Keratinocyte (primary cell): ENCODE data around the gene OCIAD1. TPM values are rescaled to one million over a fixed set of nuclear protein-coding genes. Genes with fewer than 3 reads are reported as not detected.

Experiments
- DNase-seq: peaks from one replicate; pipeline ENCODE4 v3.0.0-alpha.2; 2011; ENCODE audit warnings: low read depth, missing footprints, low spot score
- FAIRE-seq: peaks from 2 replicates; lab custom pipeline; 2011; peaks lifted over from hg19 to GRCh38; lab: Jason Lieb, UNC
- H2AFZ ChIP-seq: 2 replicates; pipeline ENCODE4 v1.6.0; 2012; ENCODE audit warnings: low read length, control low read depth, inconsistent platforms; ENCODE audit not compliant: control insufficient read depth
- H3K27ac ChIP-seq: 2 replicates; pipeline ENCODE4 v1.5.1; 2011; ENCODE audit warnings: low read length; ENCODE audit not compliant: control insufficient read depth, insufficient read depth
- H3K27me3 ChIP-seq: 3 replicates; pipeline ENCODE4 v1.6.0; 2011; ENCODE audit warnings: low read length; ENCODE audit not compliant: control insufficient read depth, insufficient read depth; ENCODE audit errors: extremely low read depth
- H3K36me3 ChIP-seq, 2 experiments: 2 replicates in 1 of 2; 3 replicates in 1 of 2; pipeline ENCODE4 v1.5.1; 2011; ENCODE audit warnings: low read length in 2 of 2, mild to moderate bottlenecking in 1 of 2; ENCODE audit not compliant: control insufficient read depth in 2 of 2, insufficient read depth in 2 of 2; ENCODE audit errors: extremely low read depth in 1 of 2
- H3K4me1 ChIP-seq: 3 replicates; pipeline ENCODE4 v1.5.1; 2011; ENCODE audit warnings: low read length; ENCODE audit not compliant: control insufficient read depth, insufficient read depth; ENCODE audit errors: extremely low read depth
- H3K4me2 ChIP-seq: 3 replicates; pipeline ENCODE4 v1.6.0; 2011; ENCODE audit warnings: low read depth, low read length; ENCODE audit not compliant: control insufficient read depth, insufficient read depth; ENCODE audit errors: extremely low read depth
- H3K4me3 ChIP-seq, 3 experiments: fragments of 200-600 bp in 1 of 3; sonication (generic) in 1 of 3; 2 replicates in 2 of 3; 3 replicates in 1 of 3; pipeline ENCODE4 v1.5.1; 2011 to 2016; ENCODE audit warnings: low read length in 3 of 3, mild to moderate bottlenecking in 3 of 3, control low read depth in 2 of 3, inconsistent platforms in 1 of 3, low read depth in 1 of 3, mixed read lengths in 1 of 3, mixed run types in 1 of 3, moderate library complexity in 1 of 3; ENCODE audit not compliant: control insufficient read depth in 2 of 3, insufficient read depth in 2 of 3; ENCODE audit errors: extremely low read depth in 1 of 3
- H3K79me2 ChIP-seq: 2 replicates; pipeline ENCODE4 v1.6.0; 2012; ENCODE audit warnings: low read length; ENCODE audit not compliant: control insufficient read depth, insufficient read depth
- H3K9ac ChIP-seq: 3 replicates; pipeline ENCODE4 v1.6.0; 2011; ENCODE audit warnings: low read length; ENCODE audit not compliant: control insufficient read depth, insufficient read depth; ENCODE audit errors: extremely low read depth
- H3K9me1 ChIP-seq: 3 replicates; pipeline ENCODE4 v1.6.0; 2011; ENCODE audit warnings: low read length; ENCODE audit not compliant: control insufficient read depth, insufficient read depth; ENCODE audit errors: extremely low read depth
- H3K9me3 ChIP-seq: 2 replicates; pipeline ENCODE4 v1.5.1; 2012; ENCODE audit warnings: low read depth, low read length; ENCODE audit not compliant: control insufficient read depth
- H4K20me1 ChIP-seq: 3 replicates; pipeline ENCODE4 v1.6.0; 2011; ENCODE audit warnings: low read length; ENCODE audit not compliant: control insufficient read depth, insufficient read depth; ENCODE audit errors: extremely low read depth
- CTCF ChIP-seq, 3 experiments: IDR thresholded peaks in 1 of 3; conservative IDR thresholded peaks in 1 of 3; optimal IDR thresholded peaks in 1 of 3; 2 replicates in 2 of 3; 3 replicates in 1 of 3; pipeline versions ENCODE3 to v1.5.1; 2011; ENCODE audit warnings: low read length in 3 of 3, mild to moderate bottlenecking in 3 of 3, moderate library complexity in 2 of 3, control low read depth in 1 of 3, inconsistent platforms in 1 of 3; ENCODE audit not compliant: insufficient read depth in 2 of 3; ENCODE audit errors: extremely low read depth in 1 of 3
- EZH2 ChIP-seq: IDR thresholded peaks from one replicate; pipeline ENCODE4 v1.6.1; 2012; ENCODE audit warnings: inconsistent platforms, mild to moderate bottlenecking, low read length, moderate library complexity
- dilution Hi-C: fragments of 300-500 bp; cut with MboI; formaldehyde crosslinking; loops from one replicate; pipeline ENCODE4 v1.7.0; 2020; ENCODE audit warnings: low sequenced_read_pairs; ENCODE audit not compliant: extremely low pct_ligation_motif_present
- polyA plus RNA-seq, 5 experiments: library from polyadenylated mRNA; depleted of rRNA in 3 of 5; stranded (reverse) in 3 of 5; stranded (forward) in 1 of 5; unstranded in 1 of 5; fragments of >200 nt; gene quantifications; 1 replicate in 1 of 5; 2 replicates in 3 of 5; 3 replicates in 1 of 5; pipeline versions ENCODE4 v1.2.1 to v1.2.3, GENCODE V29; 2011 to 2012; ENCODE audit warnings: missing spikeins in 2 of 5, low read depth in 1 of 5, low replicate concordance in 1 of 5

Gene OCIAD1
- polyA plus RNA-seq, 1 donor (not counting 4 experiments of a cell fraction or from before 2014, with no cell fraction given) = 199 TPM

- Histone ChIP-seq H3K27ac (no peak overlapping the region), H3K4me3 (no peak overlapping the region), H3K9me1 (peaks cover 6% of the 10 kb centered on the region), H3K9me3 (no peaks in the 10 kb centered on the region), H3K4me1 (peaks cover 63% of the 10 kb centered on the region), H3K9ac (no peak overlapping the region), H3K79me2 (peaks cover 30% of the 10 kb centered on the region), H2AFZ (no peak overlapping the region), H4K20me1 (no peaks in the 10 kb centered on the region), H3K36me3 (peaks cover 0 to 12% of the 10 kb centered on the region in 2 experiments), H3K27me3 (no peaks in the 10 kb centered on the region), H3K4me2 (no peak overlapping the region)
- TF ChIP-seq CTCF (optimal IDR thresholded peaks at IDR 0.05 in 1 of 3, IDR thresholded peaks at IDR 0.05 in 1 of 3, conservative IDR thresholded peaks at IDR 0.05 in 1 of 3; ENCODE audit: extremely low read depth in 1 of 3, insufficient read depth in 2 of 3, low read length in 3 of 3) = no peak
- no peak for TF ChIP-seq EZH2
- dilution Hi-C loops = no loop called here
- DNase-seq (no peak), FAIRE-seq (no peak)
Measured at GRCh38 chr4:48908687-48909086, 77.8 kb downstream of the OCIAD1 start.

DNA sequence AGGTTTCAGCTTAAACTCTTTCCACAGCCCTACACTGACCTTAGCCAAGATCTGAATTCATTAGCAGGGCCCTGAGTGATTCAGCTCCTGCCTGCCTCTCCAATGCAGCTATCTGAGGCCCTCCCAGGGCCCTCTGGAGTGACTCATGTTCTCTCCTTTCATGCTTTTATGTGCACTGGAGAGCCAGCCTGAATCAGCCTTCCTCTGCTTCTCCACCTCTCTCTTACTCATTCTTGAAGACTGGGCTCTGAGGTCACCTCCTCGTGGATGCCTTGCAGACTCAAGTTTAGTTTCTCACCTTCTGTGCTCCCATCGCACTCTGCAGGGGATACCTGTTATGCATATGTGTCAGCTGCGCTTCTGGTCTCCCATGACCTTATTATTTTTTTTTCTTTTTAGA, 78.8 kb downstream of the OCIAD1 start:
- no peak overlapping the region for H3K4me3 ChIP-seq
- no peaks in the 10 kb centered on the region for H4K20me1 ChIP-seq
- TF ChIP-seq CTCF (optimal IDR thresholded peaks at IDR 0.05 in 1 of 3, IDR thresholded peaks at IDR 0.05 in 1 of 3, conservative IDR thresholded peaks at IDR 0.05 in 1 of 3; ENCODE audit: extremely low read depth in 1 of 3, insufficient read depth in 2 of 3, low read length in 3 of 3) (no peak), EZH2 (no peak)
- DNase-seq = peak; percentile 89
- H2AFZ ChIP-seq = no peak overlapping the region
- no peaks in the 10 kb centered on the region for H3K9me3 ChIP-seq
- H3K9ac ChIP-seq = no peak overlapping the region
- peak; percentile 99 for FAIRE-seq
- peaks cover 2% of the 10 kb centered on the region for H3K9me1 ChIP-seq
- peaks cover 65% of the 10 kb centered on the region for H3K4me1 ChIP-seq
- peak overlapping the region; percentile 63 for H3K27ac ChIP-seq
- dilution Hi-C loops = no loop called here
- H3K79me2 ChIP-seq = peaks cover 23% of the 10 kb centered on the region
- H3K4me2 ChIP-seq = peak overlapping the region; percentile 19
- H3K27me3 ChIP-seq = no peaks in the 10 kb centered on the region
- peaks cover 0 to 4% of the 10 kb centered on the region in 2 experiments for H3K36me3 ChIP-seq
